SK-N-SH treated with all-trans-retinoic acid at 6 μM for 48 hours (cell line): ENCODE results near the gene DYNC1H1.

Experiments
- POU6F1 ChIP-seq: fragments of 250-450 bp; sonication (Bioruptor Pico); IDR thresholded peaks from 2 replicates; pipeline ENCODE4 v1.8.0; 2021; ENCODE audit warnings: low read depth, mild to moderate bottlenecking, moderate library complexity, borderline replicate concordance
- SNAI2 ChIP-seq: fragments of 250-450 bp; sonication (Bioruptor Pico); IDR thresholded peaks from 2 replicates; pipeline ENCODE4 v1.5.0; 2020; ENCODE audit warnings: mild to moderate bottlenecking, moderate library complexity
- TCF4 ChIP-seq: fragments of 250-450 bp; sonication (Bioruptor Pico); IDR thresholded peaks from 2 replicates; pipeline ENCODE4 v1.8.0; 2021; ENCODE audit warnings: mild to moderate bottlenecking, moderate library complexity, borderline replicate concordance
- TOX ChIP-seq: fragments of 250-450 bp; sonication (Bioruptor Pico); IDR thresholded peaks from 2 replicates; pipeline ENCODE4 v1.8.0; 2021; ENCODE audit warnings: mild to moderate bottlenecking, moderate library complexity, borderline replicate concordance
- ZFP30 ChIP-seq: fragments of 450-650 bp; formaldehyde crosslinking; IDR thresholded peaks from 2 replicates; pipeline ENCODE4 v1.5.0; 2022; ENCODE audit warnings: mild to moderate bottlenecking, moderate library complexity

GRCh38 chr14:101944451-101944850 is 19.9 kb upstream of the DYNC1H1 start:
- no peak for TF ChIP-seq TOX (CRISPR knock-in tag)
- TF ChIP-seq ZFP30 (CRISPR knock-in tag), result no peak
- TF ChIP-seq TCF4 (CRISPR knock-in tag), result no peak
- TF ChIP-seq POU6F1 (CRISPR knock-in tag), result no peak
- TF ChIP-seq SNAI2 (CRISPR knock-in tag), result no peak
